K562 (cell line): ENCODE results near the gene ZSWIM3. TPM values are rescaled to one million over a fixed set of nuclear protein-coding genes. Genes with fewer than 3 reads are reported as not detected.

ENCODE experiments used
- ATAC-seq: fragments of 200-7000 bp; cut with Tn5 transposase; 3 replicates; pipeline ENCODE4 v1.9.1; 2020; ENCODE audit warnings: moderate library complexity
- BruUV-seq: library from RNA; stranded (reverse); fragments of 400-500 nt; replicated peaks from 2 replicates; lab custom pipeline; 2021; lab: Mats Ljungman, UMichigan
- CTCF ChIA-PET: fragments of 300-600 bp; formaldehyde crosslinking; extraction: SDS; loops from one replicate; lab custom pipeline; 2021; ENCODE audit warnings: low intra/inter-chr PET ratio; lab: Yijun Ruan, JAX
- POLR2A ChIA-PET: fragments of 300-600, 350-650 bp; sonication (Branson Sonifier 250); formaldehyde crosslinking; extraction: SDS; loops from one replicate; lab custom pipeline; 2021; ENCODE audit warnings: antibody characterized with exemption, inconsistent platforms; lab: Yijun Ruan, JAX
- DNase-seq, 4 experiments: peaks; one replicate each; pipeline versions ENCODE4 v3.0.0 to v3.0.0-alpha.2; 2011 to 2018; ENCODE audit warnings: low spot score in 3 of 4, mixed read lengths in 3 of 4; ENCODE audit errors: extremely low read depth in 1 of 4
- FAIRE-seq: peaks from 2 replicates; lab custom pipeline; 2011; peaks lifted over from hg19 to GRCh38; lab: Jason Lieb, UNC
- H2AFZ ChIP-seq: 2 replicates; pipeline ENCODE4 v1.6.0; 2011; ENCODE audit warnings: low read depth, low read length, control low read depth, inconsistent platforms
- H3K27ac ChIP-seq: fragments of 200-600 bp; 3 replicates; pipeline ENCODE4 v1.8.0; 2011; ENCODE audit warnings: low read depth, mild to moderate bottlenecking, control low read depth, inconsistent platforms, low read length, moderate library complexity, mixed read lengths; ENCODE audit errors: extremely low read depth
- H3K27me3 ChIP-seq, 2 experiments: fragments of 300-600 bp in 1 of 2; 2 replicates in 1 of 2; 3 replicates in 1 of 2; pipeline versions ENCODE4 v1.6.0 to v1.8.0; 2011; ENCODE audit warnings: inconsistent platforms in 2 of 2, low read length in 2 of 2, mild to moderate bottlenecking in 1 of 2, mixed read lengths in 1 of 2, moderate library complexity in 1 of 2; ENCODE audit not compliant: control insufficient read depth in 2 of 2, insufficient read depth in 2 of 2
- H3K36me3 ChIP-seq: fragments of 300-600 bp; 3 replicates; pipeline ENCODE4 v1.8.0; 2011; ENCODE audit warnings: mild to moderate bottlenecking, low read length, inconsistent platforms; ENCODE audit not compliant: control insufficient read depth, insufficient read depth
- H3K4me1 ChIP-seq, 2 experiments: fragments of 200-600 bp in 1 of 2; replicated peaks in 1 of 2; 2 replicates in 1 of 2; 3 replicates in 1 of 2; pipeline versions ENCODE4 v1.5.1 to v1.8.0; 2011; ENCODE audit warnings: inconsistent platforms in 2 of 2, low read length in 2 of 2, mild to moderate bottlenecking in 1 of 2, mixed read lengths in 1 of 2, moderate library complexity in 1 of 2; ENCODE audit not compliant: control insufficient read depth in 2 of 2, insufficient read depth in 2 of 2
- H3K4me2 ChIP-seq: 2 replicates; pipeline ENCODE4 v1.6.1; 2011; ENCODE audit warnings: low read length, control low read depth, inconsistent platforms, mixed read lengths; ENCODE audit not compliant: insufficient read depth
- H3K4me3 ChIP-seq: fragments of 200-600 bp; sonication (generic), shearing (Covaris generic); 2 replicates; pipeline ENCODE4 v1.5.1; 2016; ENCODE audit warnings: control low read depth, inconsistent platforms
- H3K79me2 ChIP-seq: fragments of 200-600 bp; 3 replicates; pipeline ENCODE4 v1.8.0; 2011; ENCODE audit warnings: low read length, inconsistent platforms; ENCODE audit not compliant: control insufficient read depth, insufficient read depth
- H3K9ac ChIP-seq, 2 experiments: 2 replicates each; pipeline versions ENCODE4 v1.6.0 to v1.6.1; 2011; ENCODE audit warnings: low read depth in 2 of 2, low read length in 2 of 2, control low read depth in 1 of 2, inconsistent platforms in 1 of 2, mild to moderate bottlenecking in 1 of 2, mixed read lengths in 1 of 2; ENCODE audit not compliant: insufficient read depth in 1 of 2
- H3K9me1 ChIP-seq: one replicate; pipeline ENCODE4 v1.6.0; 2011; ENCODE audit warnings: inconsistent platforms, mild to moderate bottlenecking, low read length, moderate library complexity; ENCODE audit not compliant: control insufficient read depth, insufficient read depth
- H3K9me3 ChIP-seq: replicated peaks from 2 replicates; pipeline ENCODE4 v1.5.1; 2011; ENCODE audit warnings: low read depth, low read length, inconsistent platforms; ENCODE audit not compliant: control insufficient read depth, insufficient read depth
- H4K20me1 ChIP-seq: replicated peaks from 2 replicates; pipeline ENCODE4 v1.6.1; 2011; ENCODE audit warnings: low read length, inconsistent platforms, mixed read lengths; ENCODE audit not compliant: control insufficient read depth, insufficient read depth
- C11orf30 ChIP-seq: fragments of 450-650 bp; IDR thresholded peaks from 2 replicates; pipeline ENCODE4 v1.6.1; 2016; ENCODE audit warnings: low read depth, mild to moderate bottlenecking
- MAFF ChIP-seq: IDR thresholded peaks from 2 replicates; pipeline ENCODE4 v1.6.1; 2012; ENCODE audit warnings: low read length, improper control_type of control experiment
- MAFG ChIP-seq: fragments of 450-650 bp; conservative IDR thresholded peaks from 2 replicates; pipeline ENCODE4 v1.6.1; 2016; ENCODE audit warnings: missing genetic modification characterization, missing compliant biosample characterization
- MAFK ChIP-seq: IDR thresholded peaks from 2 replicates; pipeline ENCODE4 v1.6.1; 2011; ENCODE audit warnings: low read length, improper control_type of control experiment
- PPARD ChIP-seq: fragments of 250-450 bp; sonication (Bioruptor Pico); IDR thresholded peaks from 2 replicates; pipeline ENCODE4 v1.8.0; 2022; ENCODE audit warnings: inconsistent platforms, mild to moderate bottlenecking, moderate library complexity
- ZNF316 ChIP-seq: fragments of 450-650 bp; IDR thresholded peaks from 2 replicates; pipeline ENCODE4 v1.6.1; 2016
- WGBS: fragments of 100-300 bp; shearing (Covaris generic); methylation state at CpG from one replicate; pipeline ENCODE4 v1.1.6; 2016; ENCODE audit warnings: low coverage, mixed read lengths; ENCODE audit not compliant: insufficient coverage; ENCODE audit errors: missing lambda C conversion rate; 5-methylcytosine and 5-hydroxymethylcytosine counted together
- in situ Hi-C: fragments of 300-500 bp; cut with MboI; formaldehyde crosslinking; loops from 4 replicates; pipeline ENCODE4 v1.15.0; 2018; ENCODE audit warnings: inconsistent platforms, mixed read lengths
- intact Hi-C: fragments of 100-400 bp; cut with micrococcal nuclease; formaldehyde crosslinking; loops from 2 replicates; pipeline ENCODE4 v1.14.2; 2022
- polyA plus RNA-seq, 8 experiments: library from polyadenylated mRNA; depleted of rRNA in 4 of 8; stranded (reverse) in 5 of 8; unstranded in 3 of 8; fragments of >200 nt; fragmentation: Nextera tagmentation in 2 of 8; fragmentation: Illumina TruSeq in 1 of 8; extraction: Ambion mirVana in 2 of 8; extraction: Trizol in 1 of 8; gene quantifications; 2 replicates each; pipeline versions ENCODE4 v1.2.1 to v1.2.3, GENCODE V29; 2011 to 2014; ENCODE audit warnings: inconsistent platforms in 1 of 8, missing spikeins in 1 of 8
- total RNA-seq, 7 experiments: library from RNA; depleted of rRNA in 6 of 7; stranded (reverse); fragments of >200 nt in 6 of 7; fragmentation: Illumina TruSeq in 2 of 7; extraction: Trizol in 2 of 7; gene quantifications; 2 replicates each; pipeline versions ENCODE4 v1.2.1 to v1.2.3, GENCODE V29; 2011 to 2021; ENCODE audit warnings: low replicate concordance in 1 of 7

ZSWIM3 gene
- total and polyA plus RNA-seq, 9 of the 15 experiments (the other 6 are each of a cell fraction or from before 2014, with no cell fraction given) = 1.7 to 4.3 (median 2.9) TPM

GRCh38 chr20:45924391-45925261, 67.2 kb downstream of the ZSWIM3 start:
- H4K20me1 ChIP-seq = peaks cover 3% of the 10 kb centered on the region; the same call in 1 of the 2 replicates
- H3K27ac ChIP-seq = no peak overlapping the region
- H3K36me3 ChIP-seq = no peaks in the 10 kb centered on the region
- H3K9ac ChIP-seq = peak overlapping the region in 1 of 2 experiments; percentile 56; a peak in 2 of 4 replicates
- DNase-seq = no peak
- no peaks in the 10 kb centered on the region for H3K9me1 ChIP-seq
- ChIA-PET POLR2A (interaction anchor here (0.6 to 8.0 kb wide), 4 partner anchors 8 to 24 kb away, joined by 3 to 91 read pairs (median 4); partner anchors contain the start of gene PCIF1), CTCF (no interaction called here)
- TF ChIP-seq ZNF316 (peak; percentile 81), PPARD (CRISPR knock-in tag) (no peak), MAFK (peak; percentile 56; the same call in 1 of the 2 replicates), MAFG (tag) (peak; percentile 87), C11orf30 (peak; percentile 87), MAFF (peak; percentile 43; the same call in 1 of the 2 replicates)
- ATAC-seq = no peak
- no peak overlapping the region for H2AFZ ChIP-seq
- H3K9me3 ChIP-seq = no peaks in the 10 kb centered on the region
- WGBS = 47% methylated on average over 21 of the region's 21 CpGs
- peaks cover 6 to 10% of the 10 kb centered on the region in 2 experiments; a peak in 4 of 5 replicates for H3K4me1 ChIP-seq
- FAIRE-seq = no peak
- no peaks in the 10 kb centered on the region; a peak in 1 of 5 replicates for H3K27me3 ChIP-seq
- no TSS peak for BruUV-seq
- intact Hi-C loops (no loop called here), in situ Hi-C loops (no loop called here)
- H3K4me2 ChIP-seq = no peak overlapping the region
- no peaks in the 10 kb centered on the region for H3K79me2 ChIP-seq
- H3K4me3 ChIP-seq = no peak overlapping the region
